22Rv1 (cell line): ENCODE data around the gene NEU2.

ENCODE experiments used
- H3K27ac ChIP-seq: fragments of 450-650 bp; 2 replicates; pipeline ENCODE4 v1.5.1; 2017
- CTCF ChIP-seq: fragments of 450-650 bp; IDR thresholded peaks from 2 replicates; pipeline ENCODE4 v1.5.1; 2017; ENCODE audit warnings: mild to moderate bottlenecking
- ZFX ChIP-seq: fragments of 450-650 bp; IDR thresholded peaks from 2 replicates; pipeline ENCODE4 v1.6.1; 2017; ENCODE audit warnings: antibody characterized with exemption, borderline replicate concordance

The NEU2 gene

GRCh38 chr2:233032551-233033320, at the start of gene NEU2:
NEU2 (plus strand) TSS chr2:233032672; CDS start chr2:233032672, 0 bp downstream.
- TF ChIP-seq CTCF (no peak), ZFX (no peak)
- no peak within 1 kb of the TSS for H3K27ac ChIP-seq

- H3K27ac ChIP-seq: no peak overlapping the region
- TF ChIP-seq CTCF (no peak), ZFX (no peak)
Measured at GRCh38 chr2:232982926-232983668, 49.4 kb upstream of the NEU2 start.

GRCh38 chr2:232983669-232984140, 48.8 kb upstream of the NEU2 start:
- H3K27ac ChIP-seq: no peak overlapping the region
- TF ChIP-seq ZFX (no peak), CTCF (no peak)

GRCh38 chr2:232984451-232985207, 47.8 kb upstream of the NEU2 start:
- no peak overlapping the region for H3K27ac ChIP-seq
- TF ChIP-seq CTCF: no peak

- H3K27ac ChIP-seq: no peak overlapping the region
- no peak for TF ChIP-seq ZFX
Measured at GRCh38 chr2:232986155-232986554, 46.3 kb upstream of the NEU2 start.

GRCh38 chr2:232993231-232993821, 39.1 kb upstream of the NEU2 start:
- H3K27ac ChIP-seq: no peak overlapping the region
- TF ChIP-seq ZFX: no peak
- TF ChIP-seq CTCF: no peak

- no peak for TF ChIP-seq CTCF
- TF ChIP-seq ZFX: no peak
- H3K27ac ChIP-seq: no peak overlapping the region
Measured at GRCh38 chr2:232994446-232994845, 38.0 kb upstream of the NEU2 start.
